ENCODE measurements around the gene NWD2.

GRCh38 chr4:37320513-37321235, 76.1 kb downstream of the NWD2 start:
- TF ChIP-seq CTCF (IDR thresholded peaks at IDR 0.05): no peak
- no peak for TF ChIP-seq ZFX (IDR thresholded peaks at IDR 0.05; ENCODE audit: borderline replicate concordance)

Measured in 22Rv1 (cell line).